Calu3 (cell line): ENCODE results near the gene GRIK4. TPM values are rescaled to one million over a fixed set of nuclear protein-coding genes. Genes with fewer than 3 reads are reported as not detected.

ENCODE experiments used
- BruUV-seq: library from RNA; stranded (reverse); fragments of 400-500 nt; replicated peaks from 2 replicates; lab custom pipeline; 2021; lab: Mats Ljungman, UMichigan
- CTCF ChIA-PET: fragments of 300-600 bp; sonication (Branson Sonifier 250); formaldehyde crosslinking; loops from one replicate; lab custom pipeline; 2022; ENCODE audit warnings: antibody characterized with exemption; lab: Charles Lee
- DNase-seq: peaks from one replicate; pipeline ENCODE4 v3.0.0; 2022
- H3K27ac Mint-ChIP-seq: one replicate; pipeline ENCODE4 v1.8.0; 2022; ENCODE audit warnings: mixed read lengths; ENCODE audit not compliant: unreplicated experiment
- H3K27me3 Mint-ChIP-seq: one replicate; pipeline ENCODE4 v1.8.0; 2022; ENCODE audit warnings: mixed read lengths; ENCODE audit not compliant: unreplicated experiment
- H3K36me3 Mint-ChIP-seq: one replicate; pipeline ENCODE4 v1.8.0; 2022; ENCODE audit warnings: mild to moderate bottlenecking, moderate library complexity, mixed read lengths; ENCODE audit not compliant: insufficient read depth, unreplicated experiment
- H3K4me1 Mint-ChIP-seq: one replicate; pipeline ENCODE4 v1.8.0; 2022; ENCODE audit warnings: mild to moderate bottlenecking, low read depth, mixed read lengths; ENCODE audit not compliant: unreplicated experiment
- H3K4me3 Mint-ChIP-seq: one replicate; pipeline ENCODE4 v1.8.0; 2022; ENCODE audit warnings: mild to moderate bottlenecking, low read depth, moderate library complexity, mixed read lengths; ENCODE audit not compliant: unreplicated experiment
- H3K9me3 Mint-ChIP-seq: one replicate; pipeline ENCODE4 v1.8.0; 2022; ENCODE audit warnings: low read depth, mixed read lengths; ENCODE audit not compliant: unreplicated experiment
- intact Hi-C: fragments of 100-400 bp; cut with micrococcal nuclease; formaldehyde crosslinking; loops from one replicate; pipeline ENCODE4 v1.10.0; 2022; ENCODE audit not compliant: unreplicated experiment
- total RNA-seq: library from RNA; stranded (reverse); gene quantifications from 2 replicates; pipeline ENCODE4 v1.2.3, GENCODE V29; 2022
- TF ChIP-seq, protein P1 (sequence below): fragments of 200-600 bp; IDR thresholded peaks from one replicate; pipeline ENCODE4 v1.8.0; 2022; ENCODE audit warnings: antibody characterized with exemption; ENCODE audit not compliant: unreplicated experiment

GRIK4 gene
- total RNA-seq, 1 experiment from 2014 or later, result not detected

- H3K4me3 Mint-ChIP-seq, result no peak overlapping the region
- intact Hi-C loops, result no loop called here
- H3K9me3 Mint-ChIP-seq, result no peaks in the 10 kb centered on the region
- CTCF ChIA-PET, result no interaction called here
- TF ChIP-seq, protein P1, sequence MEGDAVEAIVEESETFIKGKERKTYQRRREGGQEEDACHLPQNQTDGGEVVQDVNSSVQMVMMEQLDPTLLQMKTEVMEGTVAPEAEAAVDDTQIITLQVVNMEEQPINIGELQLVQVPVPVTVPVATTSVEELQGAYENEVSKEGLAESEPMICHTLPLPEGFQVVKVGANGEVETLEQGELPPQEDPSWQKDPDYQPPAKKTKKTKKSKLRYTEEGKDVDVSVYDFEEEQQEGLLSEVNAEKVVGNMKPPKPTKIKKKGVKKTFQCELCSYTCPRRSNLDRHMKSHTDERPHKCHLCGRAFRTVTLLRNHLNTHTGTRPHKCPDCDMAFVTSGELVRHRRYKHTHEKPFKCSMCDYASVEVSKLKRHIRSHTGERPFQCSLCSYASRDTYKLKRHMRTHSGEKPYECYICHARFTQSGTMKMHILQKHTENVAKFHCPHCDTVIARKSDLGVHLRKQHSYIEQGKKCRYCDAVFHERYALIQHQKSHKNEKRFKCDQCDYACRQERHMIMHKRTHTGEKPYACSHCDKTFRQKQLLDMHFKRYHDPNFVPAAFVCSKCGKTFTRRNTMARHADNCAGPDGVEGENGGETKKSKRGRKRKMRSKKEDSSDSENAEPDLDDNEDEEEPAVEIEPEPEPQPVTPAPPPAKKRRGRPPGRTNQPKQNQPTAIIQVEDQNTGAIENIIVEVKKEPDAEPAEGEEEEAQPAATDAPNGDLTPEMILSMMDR, result no peak
- peaks cover 18% of the 10 kb centered on the region for H3K4me1 Mint-ChIP-seq
- no TSS peak for BruUV-seq
- no peaks in the 10 kb centered on the region for H3K36me3 Mint-ChIP-seq
- H3K27ac Mint-ChIP-seq, result no peak overlapping the region
- no peak for DNase-seq
- peaks cover 31% of the 10 kb centered on the region for H3K27me3 Mint-ChIP-seq
These were observed 35.8 kb downstream of the GRIK4 start for GRCh38 chr11:120547316-120547715.

GRCh38 chr11:120547811-120548681 lies 36.5 kb downstream of the GRIK4 start:
- H3K27ac Mint-ChIP-seq, result no peak overlapping the region
- CTCF ChIA-PET, result no interaction called here
- peaks cover 38% of the 10 kb centered on the region for H3K27me3 Mint-ChIP-seq
- intact Hi-C loops, result no loop called here
- peaks cover 18% of the 10 kb centered on the region for H3K4me1 Mint-ChIP-seq
- no TSS peak for BruUV-seq
- H3K36me3 Mint-ChIP-seq, result no peaks in the 10 kb centered on the region
- no peaks in the 10 kb centered on the region for H3K9me3 Mint-ChIP-seq
- peak; percentile 88 for DNase-seq
- TF ChIP-seq, protein P1, result no peak
- H3K4me3 Mint-ChIP-seq, result no peak overlapping the region

GRCh38 chr11:120548682-120549209 lies 37.2 kb downstream of the GRIK4 start:
- intact Hi-C loops, result no loop called here

GRCh38 chr11:120549346-120549745 lies 37.8 kb downstream of the GRIK4 start:
- Mint-ChIP-seq H3K9me3 (no peaks in the 10 kb centered on the region), H3K27ac (no peak overlapping the region), H3K4me3 (no peak overlapping the region), H3K27me3 (peaks cover 50% of the 10 kb centered on the region), H3K4me1 (peaks cover 18% of the 10 kb centered on the region), H3K36me3 (no peaks in the 10 kb centered on the region)
- intact Hi-C loops, result no loop called here
- TF ChIP-seq, protein P1, result no peak
- no TSS peak for BruUV-seq
- CTCF ChIA-PET, result no interaction called here
- no peak for DNase-seq

More at GRCh38 chr11:120548682-120549209, 37.2 kb downstream of the GRIK4 start:
- Mint-ChIP-seq H3K9me3 (no peaks in the 10 kb centered on the region), H3K4me1 (peaks cover 18% of the 10 kb centered on the region), H3K27me3 (peaks cover 45% of the 10 kb centered on the region), H3K27ac (no peak overlapping the region), H3K4me3 (no peak overlapping the region), H3K36me3 (no peaks in the 10 kb centered on the region)
- TF ChIP-seq, protein P1, result no peak
- no TSS peak for BruUV-seq
- CTCF ChIA-PET, result no interaction called here
- no peak for DNase-seq
